NCI-H748 treated with DMSO at 0.1 percent for 48 hours (cell line): ENCODE results near the gene CHD5.
"Not testable (repeated sequence)": the region's sequence is repeated elsewhere in the genome, so short reads cannot be mapped to it uniquely, and the experiment has no call there.

Experiments used
- DNase-seq: peaks from one replicate; lab custom pipeline; 2025; lab: John Stamatoyannopoulos, UW

CHD5 gene

GRCh38 chr1:6065093-6065858 lies 114.8 kb downstream of the CHD5 start:
- no peak for DNase-seq

DNA sequence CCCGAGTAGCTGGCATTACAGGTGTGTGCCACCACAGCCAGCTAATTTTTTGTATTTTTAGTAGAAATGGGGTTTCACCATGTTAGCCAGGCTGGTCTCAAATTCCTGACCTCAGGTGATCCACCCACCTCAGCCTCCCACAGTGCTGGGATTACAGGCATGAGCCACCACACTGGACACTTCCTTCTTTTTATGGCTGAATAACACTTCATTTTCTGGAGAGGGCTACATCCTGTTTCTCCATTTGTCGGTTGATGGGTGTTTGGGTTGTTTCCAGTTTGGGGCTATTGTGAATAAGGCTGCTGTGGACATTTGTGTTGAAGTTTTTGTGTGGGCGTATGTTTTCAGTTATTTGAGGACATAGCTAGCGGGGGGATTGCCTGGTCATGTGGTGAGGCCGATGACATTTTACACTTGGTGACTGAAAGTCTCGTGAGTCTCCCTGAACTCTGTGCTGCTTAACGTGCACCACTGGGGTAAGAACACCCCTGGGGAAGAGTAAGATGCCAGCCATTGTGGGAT lies 116.5 kb downstream of the CHD5 start:
- DNase-seq, result not testable (repeated sequence)

- no peak for DNase-seq
Observed at GRCh38 chr1:6062670-6063069, 117.5 kb downstream of the CHD5 start.

- DNase-seq, result no peak
Observed at GRCh38 chr1:6059866-6060265, 120.3 kb downstream of the CHD5 start.

DNA sequence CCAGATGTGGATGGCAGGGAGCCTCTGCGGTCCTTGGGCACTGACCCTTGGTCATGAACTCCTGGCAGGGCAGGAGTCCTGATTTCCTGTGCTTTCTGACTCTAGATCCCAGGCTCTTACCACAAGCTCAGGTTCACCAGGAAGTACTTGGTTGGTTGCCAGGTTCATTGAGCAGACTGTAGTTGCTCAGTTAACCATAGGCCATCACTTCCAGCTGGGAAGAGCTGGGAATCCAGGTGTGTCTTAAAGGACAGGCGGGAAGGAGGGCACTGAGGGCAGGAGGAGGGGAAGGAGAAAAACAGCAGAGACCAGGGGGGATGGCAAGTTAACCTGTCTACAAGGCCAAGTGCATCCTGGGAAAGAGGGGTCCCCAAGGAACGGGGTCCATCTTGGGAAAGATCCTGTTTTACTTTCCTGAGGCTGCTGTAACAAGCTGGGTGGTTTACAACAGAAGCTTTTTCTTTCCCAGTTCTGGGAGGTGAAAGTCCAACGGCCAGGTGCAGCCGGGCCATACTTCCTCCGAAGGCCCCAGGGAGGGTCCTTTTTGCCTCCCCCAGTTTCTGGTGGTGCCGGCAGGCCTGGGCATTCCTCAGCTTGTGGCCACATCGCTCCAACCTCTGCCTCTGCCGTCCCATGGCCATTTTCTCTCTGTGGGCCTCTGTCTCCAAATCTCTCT lies 122.8 kb downstream of the CHD5 start:
- no peak for DNase-seq

DNA sequence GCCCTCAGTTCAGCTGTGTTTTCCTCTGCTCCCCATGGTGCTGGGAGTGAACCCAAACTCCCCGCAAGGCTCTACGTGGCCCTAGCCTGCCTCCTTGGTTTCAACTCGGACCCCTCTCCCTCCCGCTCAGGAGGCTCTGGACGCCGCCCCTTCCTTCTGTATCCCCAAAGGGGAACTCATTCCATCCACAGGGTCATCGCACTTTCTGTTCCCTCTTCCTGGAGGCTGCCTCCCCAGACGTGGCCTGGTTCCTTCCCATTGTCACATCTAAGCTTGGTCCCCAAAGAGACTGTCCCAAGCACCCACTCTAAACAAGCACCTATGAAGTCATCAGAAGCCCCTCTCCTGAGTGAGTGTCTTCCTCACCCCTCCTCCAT lies 123.6 kb downstream of the CHD5 start:
- DNase-seq, result no peak

DNA sequence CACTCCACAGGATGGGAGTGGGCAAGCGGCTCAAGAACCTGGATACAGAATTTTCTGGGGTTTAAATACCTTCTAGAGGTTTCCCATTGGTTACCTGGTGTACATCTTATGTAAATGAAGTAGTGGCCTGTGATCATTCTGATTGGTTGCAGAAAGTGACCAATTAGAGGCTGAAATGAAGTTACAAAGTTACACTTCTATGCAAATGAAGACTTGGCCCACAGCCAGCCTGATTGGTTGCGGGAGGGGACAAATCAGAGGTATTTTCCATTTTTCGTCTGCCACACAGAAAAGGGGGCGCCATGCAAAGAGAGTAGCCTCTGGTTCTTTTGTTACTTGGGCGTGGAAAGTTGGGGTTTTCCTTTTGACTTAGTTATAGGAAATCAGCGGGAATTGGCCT lies 125.5 kb downstream of the CHD5 start:
- DNase-seq, result no peak

- DNase-seq, result no peak
Observed at GRCh38 chr1:6053206-6053546, 126.9 kb downstream of the CHD5 start.

- peak; percentile 32 for DNase-seq
Observed at GRCh38 chr1:6052543-6053205, 127.4 kb downstream of the CHD5 start.
